ENCODE measurements around the gene STARD3. TPM values are rescaled to one million over a fixed set of nuclear protein-coding genes. Genes with fewer than 3 reads are reported as not detected.

Gene STARD3
- total and polyA plus RNA-seq, 4 experiments from 2014 or later: 42.2 to 110 (median 73.8) TPM

DNA sequence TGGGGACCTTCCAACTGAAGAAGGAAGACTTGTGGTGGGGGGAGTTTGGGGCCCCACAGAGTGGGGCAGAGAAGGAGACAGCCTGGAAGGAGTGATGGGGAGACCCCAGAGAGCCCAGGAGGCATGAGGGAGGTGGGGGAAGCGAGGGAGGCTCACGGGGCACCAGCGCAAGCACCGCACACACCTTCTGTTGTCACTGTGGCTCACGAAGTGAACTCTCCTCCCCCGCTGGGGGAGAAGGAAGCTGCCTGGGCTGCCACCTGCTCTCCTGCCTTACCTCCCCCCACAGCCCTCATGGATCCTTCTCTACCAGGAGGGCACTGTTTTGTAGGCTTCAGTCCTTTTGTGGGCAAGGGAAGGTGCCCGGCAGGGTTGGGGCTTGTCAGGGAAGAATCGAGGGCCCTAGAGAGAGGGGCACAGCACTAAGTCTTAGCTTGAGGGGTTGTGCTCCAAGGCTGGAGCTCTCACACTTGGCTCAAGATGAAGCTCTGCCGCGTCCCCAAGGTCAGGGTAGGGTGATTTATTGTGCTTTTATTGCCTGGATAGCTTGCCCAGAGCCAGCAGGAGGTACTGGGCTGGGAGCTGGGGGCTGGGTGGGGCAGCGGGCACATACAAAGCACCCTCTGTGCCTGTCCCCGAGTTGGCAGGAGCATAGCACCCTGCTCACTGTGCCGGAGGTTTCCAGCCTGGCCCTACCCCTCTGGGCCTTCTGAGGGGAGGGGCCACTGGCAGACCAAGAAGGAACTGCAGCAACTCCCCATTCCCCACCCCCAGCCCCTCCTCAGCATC lies 4.6 kb upstream of the STARD3 start:
- Mint-ChIP-seq H3K36me3 (peaks cover 0 to 1% of the 10 kb centered on the region in 2 donors), H3K27me3 (peaks cover 10 to 19% of the 10 kb centered on the region in 2 donors), H3K4me1 (peaks cover 4 to 16% (median 11%) of the 10 kb centered on the region in 4 donors), H3K27ac (peak overlapping the region in 1 of 7 donors; percentile 10), H3K4me3 (no peak overlapping the region), H3K9me3 (no peaks in the 10 kb centered on the region)
- CTCF ChIA-PET (ENCODE audit: partially characterized antibody): interaction anchor here (1.7 to 6.4 kb wide), 5 partner anchors 9 to 37 kb away, joined by 5 to 114 read pairs (median 8); partner anchors contain the start of genes PNMT and PPP1R1B
- Histone ChIP-seq H3K4me1 (ENCODE audit: insufficient read depth, low read length) (peaks cover 17% of the 10 kb centered on the region), H3K27me3 (ENCODE audit: insufficient read depth, low read length) (peaks cover 4% of the 10 kb centered on the region), H3K36me3 (ENCODE audit: insufficient read depth, low read length) (no peaks in the 10 kb centered on the region), H3K9me3 (ENCODE audit: control insufficient read depth in 1 of 2, low read length in 2 of 2) (no peaks in the 10 kb centered on the region), H3K27ac (ENCODE audit: low read depth, low read length) (no peak overlapping the region), H3K4me3 (ENCODE audit: low read length in 2 of 2) (no peak overlapping the region)
- POLR2A ChIA-PET (ENCODE audit: partially characterized antibody): no interaction called here
- DNase-seq: no peak
- intact Hi-C loops (cut with micrococcal nuclease): no loop called here

DNA sequence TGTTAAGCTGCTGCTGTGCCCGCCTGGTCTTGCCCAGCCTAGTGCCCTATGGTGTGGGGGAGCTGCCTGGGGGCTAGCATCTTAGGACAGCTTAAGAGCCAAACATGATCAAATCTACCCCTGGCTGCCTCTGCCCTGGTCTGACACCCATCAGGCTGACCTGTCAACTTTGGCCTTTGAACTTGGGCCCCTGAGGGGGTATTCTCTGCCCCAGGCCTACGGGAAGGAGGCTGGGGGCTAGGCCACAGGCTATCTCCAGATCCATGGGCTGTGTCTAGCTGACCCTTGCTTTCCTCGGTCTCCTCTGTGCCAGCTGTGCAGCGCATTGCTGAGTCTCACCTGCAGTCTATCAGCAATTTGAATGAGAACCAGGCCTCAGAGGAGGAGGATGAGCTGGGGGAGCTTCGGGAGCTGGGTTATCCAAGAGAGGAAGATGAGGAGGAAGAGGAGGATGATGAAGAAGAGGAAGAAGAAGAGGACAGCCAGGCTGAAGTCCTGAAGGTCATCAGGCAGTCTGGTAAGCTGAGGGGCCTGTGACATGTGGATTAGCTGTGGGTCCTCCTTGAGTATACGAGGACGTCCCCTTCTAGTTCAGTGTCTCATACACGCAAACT lies 3.3 kb upstream of the STARD3 start:
- Histone ChIP-seq H3K4me3 (ENCODE audit: low read length in 2 of 2) (no peak overlapping the region), H3K27me3 (ENCODE audit: insufficient read depth, low read length) (no peaks in the 10 kb centered on the region), H3K9me3 (ENCODE audit: control insufficient read depth in 1 of 2, low read length in 2 of 2) (no peaks in the 10 kb centered on the region), H3K27ac (ENCODE audit: low read depth, low read length) (no peak overlapping the region), H3K36me3 (ENCODE audit: insufficient read depth, low read length) (no peaks in the 10 kb centered on the region), H3K4me1 (ENCODE audit: insufficient read depth, low read length) (peaks cover 29% of the 10 kb centered on the region)
- ChIA-PET CTCF (ENCODE audit: partially characterized antibody) (interaction anchor here (0.7 to 6.4 kb wide), 12 partner anchors 10 to 307 kb away, joined by 3 to 114 read pairs (median 8); partner anchors contain the start of genes PGAP3, PNMT and PPP1R1B), POLR2A (ENCODE audit: partially characterized antibody) (interaction anchor here (1.1 to 1.3 kb wide), 2 partner anchors 12 to 173 kb away, joined by 3 read pairs; partner anchors contain the start of gene CDK12)
- Mint-ChIP-seq H3K4me1 (peaks cover 17 to 29% (median 24%) of the 10 kb centered on the region in 4 donors), H3K27me3 (peaks cover 4 to 12% of the 10 kb centered on the region in 2 donors), H3K27ac (peak overlapping the region in 2 of 7 donors; percentile 66 to 88), H3K4me3 (no peak overlapping the region), H3K36me3 (peaks cover 0 to 7% of the 10 kb centered on the region in 2 donors), H3K9me3 (no peaks in the 10 kb centered on the region)
- peak in 1 of 5 donors; percentile 23 for DNase-seq
- intact Hi-C loops (cut with micrococcal nuclease): no loop called here

DNA sequence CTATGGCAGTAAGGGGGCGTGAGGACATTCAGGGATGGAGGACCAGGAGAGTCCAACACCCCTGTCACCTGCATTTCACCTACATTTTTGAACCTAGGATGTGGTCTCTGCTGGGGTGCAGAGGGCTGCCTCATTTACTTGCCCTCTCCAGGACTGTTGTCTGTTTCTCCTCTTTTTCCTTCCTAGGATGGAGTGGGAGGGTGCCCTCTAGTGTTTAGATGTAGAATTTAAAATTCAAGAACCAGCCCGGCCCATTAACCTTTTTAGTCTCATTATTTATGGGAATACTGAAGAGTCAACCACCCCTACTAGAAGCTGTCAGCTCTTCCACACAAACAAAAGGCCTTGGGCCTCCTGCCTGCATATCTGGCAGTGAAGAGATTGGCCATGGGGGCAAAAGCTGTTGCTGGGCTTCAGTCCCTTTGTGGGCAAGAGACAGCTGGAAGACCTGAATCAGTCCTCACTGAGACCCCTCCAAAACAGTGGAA lies 2.5 kb upstream of the STARD3 start:
- H3K36me3 Mint-ChIP-seq: peaks cover 0 to 7% of the 10 kb centered on the region in 2 donors
- peak overlapping the region in 2 of 8 donors; percentile 1 to 9 for H3K4me3 Mint-ChIP-seq

DNA sequence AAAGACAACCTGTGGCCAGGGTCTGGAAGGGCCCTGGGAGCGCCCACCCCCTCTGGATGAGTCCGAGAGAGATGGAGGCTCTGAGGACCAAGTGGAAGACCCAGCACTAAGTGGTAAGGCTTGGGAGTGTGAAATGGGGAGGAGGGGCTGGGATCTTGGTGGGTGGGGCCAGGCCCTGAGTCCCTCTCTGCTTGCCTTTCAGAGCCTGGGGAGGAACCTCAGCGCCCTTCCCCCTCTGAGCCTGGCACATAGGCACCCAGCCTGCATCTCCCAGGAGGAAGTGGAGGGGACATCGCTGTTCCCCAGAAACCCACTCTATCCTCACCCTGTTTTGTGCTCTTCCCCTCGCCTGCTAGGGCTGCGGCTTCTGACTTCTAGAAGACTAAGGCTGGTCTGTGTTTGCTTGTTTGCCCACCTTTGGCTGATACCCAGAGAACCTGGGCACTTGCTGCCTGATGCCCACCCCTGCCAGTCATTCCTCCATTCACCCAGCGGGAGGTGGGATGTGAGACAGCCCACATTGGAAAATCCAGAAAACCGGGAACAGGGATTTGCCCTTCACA lies 1.2 kb upstream of the STARD3 start:
- CTCF ChIA-PET (ENCODE audit: partially characterized antibody): interaction anchor here (1.1 to 6.9 kb wide), 10 partner anchors 8 to 96 kb away, joined by 3 to 114 read pairs (median 8); partner anchors contain the start of genes MIEN1, PGAP3 and PPP1R1B
- peaks cover 3 to 9% of the 10 kb centered on the region in 2 donors for H3K27me3 Mint-ChIP-seq
- H3K27me3 ChIP-seq (ENCODE audit: insufficient read depth, low read length): no peaks in the 10 kb centered on the region
- peak overlapping the region; percentile 29 to 98 (median 95) for H3K27ac Mint-ChIP-seq
- H3K27ac ChIP-seq (ENCODE audit: low read depth, low read length): peak overlapping the region; percentile 97
- H3K9me3 ChIP-seq (ENCODE audit: control insufficient read depth in 1 of 2, low read length in 2 of 2): no peaks in the 10 kb centered on the region
- peaks cover 0 to 7% of the 10 kb centered on the region in 2 donors for H3K36me3 Mint-ChIP-seq
- intact Hi-C loops (cut with micrococcal nuclease): loop anchor here (5.0 kb wide), 3 partner anchors 52 to 347 kb away; partner anchors contain the start of genes IKZF3, PGAP3 and PSMD3
- POLR2A ChIA-PET (ENCODE audit: partially characterized antibody): interaction anchor here (1.3 to 1.6 kb wide), 4 partner anchors 12 to 129 kb away, joined by 3 to 6 read pairs (median 4); partner anchors contain the start of gene MIEN1
- peak in 1 of 5 donors; percentile 34 for DNase-seq
- H3K9me3 Mint-ChIP-seq: no peaks in the 10 kb centered on the region
- H3K4me3 ChIP-seq (ENCODE audit: low read length in 2 of 2): no peak overlapping the region
- peaks cover 29 to 47% (median 41%) of the 10 kb centered on the region in 4 donors for H3K4me1 Mint-ChIP-seq
- peak overlapping the region in 7 of 8 donors; percentile 20 to 96 (median 47) for H3K4me3 Mint-ChIP-seq
- no peaks in the 10 kb centered on the region for H3K36me3 ChIP-seq (ENCODE audit: insufficient read depth, low read length)
- peaks cover 47% of the 10 kb centered on the region for H3K4me1 ChIP-seq (ENCODE audit: insufficient read depth, low read length)

More for the DNA sequence above, 2.5 kb upstream of the STARD3 start:
- H3K27me3 ChIP-seq (ENCODE audit: insufficient read depth, low read length): no peaks in the 10 kb centered on the region
- Mint-ChIP-seq H3K4me1 (peaks cover 21 to 37% (median 31%) of the 10 kb centered on the region in 4 donors), H3K27me3 (peaks cover 3 to 11% of the 10 kb centered on the region in 2 donors), H3K27ac (peak overlapping the region; percentile 38 to 66 (median 44)), H3K9me3 (no peaks in the 10 kb centered on the region)
- H3K4me1 ChIP-seq (ENCODE audit: insufficient read depth, low read length): peaks cover 36% of the 10 kb centered on the region
- DNase-seq: peak; percentile 37 to 58 (median 47)
- no peak overlapping the region for H3K4me3 ChIP-seq (ENCODE audit: low read length in 2 of 2)
- ChIA-PET POLR2A (ENCODE audit: partially characterized antibody) (interaction anchor here (0.9 to 1.6 kb wide), 6 partner anchors 11 to 173 kb away, joined by 3 to 6 read pairs (median 4); partner anchors contain the start of genes CDK12 and PGAP3), CTCF (ENCODE audit: partially characterized antibody) (interaction anchor here (0.5 to 6.4 kb wide), 18 partner anchors 10 to 307 kb away, joined by 3 to 114 read pairs (median 6); partner anchors contain the start of genes MIEN1, PGAP3 and PPP1R1B)
- H3K36me3 ChIP-seq (ENCODE audit: insufficient read depth, low read length): no peaks in the 10 kb centered on the region
- intact Hi-C loops (cut with micrococcal nuclease): no loop called here
- H3K27ac ChIP-seq (ENCODE audit: low read depth, low read length): no peak overlapping the region
- no peaks in the 10 kb centered on the region for H3K9me3 ChIP-seq (ENCODE audit: control insufficient read depth in 1 of 2, low read length in 2 of 2)

DNA sequence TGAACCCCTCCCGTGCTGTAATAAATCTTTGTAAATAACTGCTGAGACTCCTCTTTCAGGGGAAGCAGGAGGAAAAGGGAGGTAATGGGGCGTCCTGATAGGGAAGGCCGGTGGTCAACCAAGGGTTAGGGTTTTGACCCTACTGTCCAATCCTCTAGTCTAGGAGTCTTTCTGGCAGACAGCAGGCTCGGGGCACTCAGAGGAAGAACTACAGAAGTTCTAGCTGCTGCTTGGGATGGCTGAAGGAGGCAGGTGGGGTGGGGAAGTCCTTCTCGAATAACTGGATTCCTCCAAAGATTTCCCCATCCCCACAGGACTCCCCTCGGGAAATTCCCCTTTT lies 387 bp upstream of the STARD3 start:
- intact Hi-C loops (cut with micrococcal nuclease): loop anchor here (5.0 kb wide), 3 partner anchors 51 to 346 kb away; partner anchors contain the start of genes IKZF3, PGAP3 and PSMD3
- Histone ChIP-seq H3K4me1 (ENCODE audit: insufficient read depth, low read length) (peaks cover 55% of the 10 kb centered on the region), H3K9me3 (ENCODE audit: control insufficient read depth in 1 of 2, low read length in 2 of 2) (no peaks in the 10 kb centered on the region), H3K36me3 (ENCODE audit: insufficient read depth, low read length) (no peaks in the 10 kb centered on the region), H3K27me3 (ENCODE audit: insufficient read depth, low read length) (no peaks in the 10 kb centered on the region), H3K4me3 (ENCODE audit: low read length in 2 of 2) (peak overlapping the region; percentile 42 to 86), H3K27ac (ENCODE audit: low read depth, low read length) (peak overlapping the region; percentile 97)
- Mint-ChIP-seq H3K36me3 (peaks cover 0 to 9% of the 10 kb centered on the region in 2 donors), H3K27me3 (peaks cover 1 to 6% of the 10 kb centered on the region in 2 donors), H3K9me3 (no peaks in the 10 kb centered on the region), H3K4me1 (peaks cover 31 to 56% (median 44%) of the 10 kb centered on the region in 4 donors), H3K4me3 (peak overlapping the region; percentile 92 to 98 (median 96)), H3K27ac (peak overlapping the region; percentile 84 to 98 (median 95))
- ChIA-PET POLR2A (ENCODE audit: partially characterized antibody) (interaction anchor here (1.0 to 1.3 kb wide), 4 partner anchors 18 to 128 kb away, joined by 3 to 4 read pairs (median 3); partner anchors contain the start of gene MIEN1), CTCF (ENCODE audit: partially characterized antibody) (interaction anchor here (0.6 to 6.9 kb wide), 3 partner anchors 16 to 89 kb away, joined by 3 to 67 read pairs (median 53); no protein-coding TSS in a partner anchor)
- DNase-seq: no peak

DNA sequence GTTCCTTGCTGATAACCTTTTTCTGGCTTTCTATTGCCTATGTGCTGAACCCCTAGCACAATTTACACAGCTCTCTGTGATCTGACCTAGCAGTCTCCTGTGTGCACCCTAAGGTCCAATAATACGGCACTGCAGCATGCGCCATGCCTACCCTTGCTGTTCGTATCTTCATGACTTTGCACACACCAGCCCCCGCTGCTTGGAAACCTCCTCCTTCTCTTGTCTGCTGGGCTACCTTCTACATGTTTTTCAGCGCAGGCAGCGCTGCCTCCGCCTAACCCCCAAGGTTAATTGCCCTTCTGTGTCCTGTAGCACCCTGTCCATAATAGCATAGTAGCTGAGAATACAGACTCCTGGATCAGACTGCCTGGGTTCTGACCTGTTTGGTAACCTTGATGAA lies 1.4 kb downstream of the STARD3 start:
- CTCF ChIA-PET (ENCODE audit: partially characterized antibody): interaction anchor here (0.8 to 6.9 kb wide), 9 partner anchors 9 to 115 kb away, joined by 3 to 67 read pairs (median 5); partner anchors contain the start of gene PNMT
- H3K4me1 Mint-ChIP-seq: peaks cover 38 to 74% (median 59%) of the 10 kb centered on the region in 4 donors
- POLR2A ChIA-PET (ENCODE audit: partially characterized antibody): interaction anchor here (0.9 to 1.6 kb wide), 10 partner anchors 10 to 92 kb away, joined by 3 to 12 read pairs (median 4); partner anchors contain the start of genes MIEN1, PGAP3 and PNMT
- peak overlapping the region; percentile 84 to 98 (median 96) for H3K27ac Mint-ChIP-seq
- Histone ChIP-seq H3K36me3 (ENCODE audit: insufficient read depth, low read length) (no peaks in the 10 kb centered on the region), H3K4me3 (ENCODE audit: low read length in 2 of 2) (peak overlapping the region; percentile 86 to 88), H3K27ac (ENCODE audit: low read depth, low read length) (peak overlapping the region; percentile 97), H3K27me3 (ENCODE audit: insufficient read depth, low read length) (no peaks in the 10 kb centered on the region), H3K4me1 (ENCODE audit: insufficient read depth, low read length) (peaks cover 73% of the 10 kb centered on the region), H3K9me3 (ENCODE audit: control insufficient read depth in 1 of 2, low read length in 2 of 2) (no peaks in the 10 kb centered on the region)
- H3K9me3 Mint-ChIP-seq: no peaks in the 10 kb centered on the region
- H3K36me3 Mint-ChIP-seq: peaks cover 0 to 17% of the 10 kb centered on the region in 2 donors
- no peak for DNase-seq
- H3K4me3 Mint-ChIP-seq: peak overlapping the region; percentile 92 to 98 (median 96)
- intact Hi-C loops (cut with micrococcal nuclease): loop anchor here (5.0 kb wide), 3 partner anchors 49 to 344 kb away; partner anchors contain the start of genes IKZF3, PGAP3 and PSMD3
- H3K27me3 Mint-ChIP-seq: no peaks in the 10 kb centered on the region

Data from CD4-positive, alpha-beta memory T cell (primary cell).